Tibial nerve (tissue), 4 donors: ENCODE measurements around the gene TP73. TPM values are rescaled to one million over a fixed set of nuclear protein-coding genes. Genes with fewer than 3 reads are reported as not detected.
"Not testable (repeated sequence)": the region's sequence is repeated elsewhere in the genome, so short reads cannot be mapped to it uniquely, and the experiment has no call there.

Source experiments
- DNase-seq, 2 donors: peaks; one replicate each; pipeline ENCODE4 v3.0.0-alpha.2; 2019; ENCODE audit warnings: low spot score in 2 of 2
- H3K27ac ChIP-seq, 4 donors: fragments of 200-600 bp; sonication (generic) in 3 of 4; one replicate each; pipeline ENCODE4 v1.5.1; 2017 to 2019; ENCODE audit warnings: mild to moderate bottlenecking in 1 of 4
- H3K27me3 ChIP-seq, 2 donors: fragments of 200-600 bp; sonication (generic) in 1 of 2; one replicate each; pipeline versions ENCODE4 v1.5.1 to v1.6.0; 2017 to 2019
- H3K36me3 ChIP-seq, 3 donors: fragments of 200-600 bp; sonication (generic); one replicate each; pipeline ENCODE4 v1.5.1; 2018 to 2019
- H3K4me1 ChIP-seq, 4 donors: fragments of 200-600 bp; sonication (generic) in 3 of 4; one replicate each; pipeline ENCODE4 v1.5.1; 2017 to 2019
- H3K4me3 ChIP-seq, 4 donors: fragments of 200-600 bp; sonication (generic) in 3 of 4; one replicate each; pipeline ENCODE4 v1.5.1; 2017 to 2019; ENCODE audit warnings: mild to moderate bottlenecking in 1 of 4, moderate library complexity in 1 of 4
- H3K9me3 ChIP-seq, 4 donors: fragments of 200-600 bp; sonication (generic) in 3 of 4; one replicate each; pipeline ENCODE4 v1.5.1; 2017 to 2019
- CTCF ChIP-seq, 5 experiments: fragments of 200-600 bp in 3 of 5; fragments of 450-650 bp in 2 of 5; sonication (generic) in 3 of 5; IDR thresholded peaks; one replicate each; pipeline ENCODE4 v1.5.1; 2016 to 2019; ENCODE audit warnings: antibody characterized with exemption in 5 of 5, mild to moderate bottlenecking in 3 of 5, moderate library complexity in 2 of 5
- EP300 ChIP-seq, 2 donors: sonication (generic); formaldehyde crosslinking; IDR thresholded peaks; one replicate each; pipeline ENCODE4 v1.6.1; 2017; ENCODE audit warnings: antibody characterized with exemption in 2 of 2, mild to moderate bottlenecking in 1 of 2
- POLR2A ChIP-seq, 2 donors: fragments of 450-650 bp; IDR thresholded peaks; one replicate each; pipeline ENCODE4 v1.6.1; 2017; ENCODE audit warnings: antibody characterized with exemption in 2 of 2, mild to moderate bottlenecking in 2 of 2, moderate library complexity in 2 of 2
- WGBS, 2 donors: methylation state at CpG; one replicate each; pipeline ENCODE4 v1.1.5; 2018; 5-methylcytosine and 5-hydroxymethylcytosine counted together
- total RNA-seq, 4 donors: library from RNA; depleted of rRNA; stranded (reverse); fragments of >200 nt; gene quantifications; one replicate each; pipeline ENCODE4 v1.1.0, GENCODE V29; 2016

TP73 gene
- total RNA-seq, 4 donors from 2014 or later = 0.30 TPM; not detected in 3

- 8 to 12% methylated on average over 17 to 35 of the region's 35 CpGs for WGBS, 2 donors
- no peak for DNase-seq
Observed at GRCh38 chr1:3746389-3746829, 94.1 kb downstream of the TP73 start.

GRCh38 chr1:3746830-3747521 lies 94.7 kb downstream of the TP73 start:
- TF ChIP-seq EP300 (IDR thresholded peaks at IDR 0.05) (peak; percentile 19 to 39), POLR2A (IDR thresholded peaks at IDR 0.05) (peak in 1 of 2 donors; percentile 44), CTCF (IDR thresholded peaks at IDR 0.05) (no peak)
- peak; percentile 67 to 79 for DNase-seq
- Histone ChIP-seq H3K27me3 (peaks cover 0 to 3% of the 10 kb centered on the region in 2 donors), H3K4me3 (peak overlapping the region; percentile 70 to 95 (median 82)), H3K27ac (peak overlapping the region; percentile 59 to 88 (median 64)), H3K9me3 (no peaks in the 10 kb centered on the region), H3K36me3 (peaks cover 0 to 33% (median 2%) of the 10 kb centered on the region in 3 donors), H3K4me1 (peaks cover 0 to 35% (median 15%) of the 10 kb centered on the region in 4 donors)
- WGBS, 2 donors = 1% methylated on average over 25 to 47 of the region's 73 CpGs

More at GRCh38 chr1:3746389-3746829, 94.1 kb downstream of the TP73 start:
- peaks cover 0 to 35% (median 15%) of the 10 kb centered on the region in 4 donors for H3K4me1 ChIP-seq
- H3K27me3 ChIP-seq = peaks cover 0 to 3% of the 10 kb centered on the region in 2 donors
- no peak for TF ChIP-seq CTCF (IDR thresholded peaks at IDR 0.05)
- no peak for TF ChIP-seq EP300 (IDR thresholded peaks at IDR 0.05)
- no peak for TF ChIP-seq POLR2A (IDR thresholded peaks at IDR 0.05)
- peak overlapping the region in 3 of 4 donors; percentile 59 to 88 (median 61) for H3K27ac ChIP-seq
- no peaks in the 10 kb centered on the region for H3K9me3 ChIP-seq
- H3K36me3 ChIP-seq = peaks cover 0 to 39% (median 2%) of the 10 kb centered on the region in 3 donors
- H3K4me3 ChIP-seq = peak overlapping the region; percentile 70 to 95 (median 82)

GRCh38 chr1:3747522-3747848 lies 95.2 kb downstream of the TP73 start:
- TF ChIP-seq EP300 (IDR thresholded peaks at IDR 0.05) = no peak
- no peak for TF ChIP-seq POLR2A (IDR thresholded peaks at IDR 0.05)
- no peak for TF ChIP-seq CTCF (IDR thresholded peaks at IDR 0.05)
- DNase-seq = no peak
- Histone ChIP-seq H3K27ac (peak overlapping the region in 3 of 4 donors; percentile 61 to 88 (median 68)), H3K27me3 (peaks cover 0 to 3% of the 10 kb centered on the region in 2 donors), H3K4me3 (peak overlapping the region; percentile 70 to 95 (median 82)), H3K36me3 (peaks cover 0 to 28% (median 2%) of the 10 kb centered on the region in 3 donors), H3K4me1 (peaks cover 0 to 35% (median 15%) of the 10 kb centered on the region in 4 donors), H3K9me3 (no peaks in the 10 kb centered on the region)
- 43 to 46% methylated on average over 6 of the region's 6 CpGs for WGBS, 2 donors

DNA sequence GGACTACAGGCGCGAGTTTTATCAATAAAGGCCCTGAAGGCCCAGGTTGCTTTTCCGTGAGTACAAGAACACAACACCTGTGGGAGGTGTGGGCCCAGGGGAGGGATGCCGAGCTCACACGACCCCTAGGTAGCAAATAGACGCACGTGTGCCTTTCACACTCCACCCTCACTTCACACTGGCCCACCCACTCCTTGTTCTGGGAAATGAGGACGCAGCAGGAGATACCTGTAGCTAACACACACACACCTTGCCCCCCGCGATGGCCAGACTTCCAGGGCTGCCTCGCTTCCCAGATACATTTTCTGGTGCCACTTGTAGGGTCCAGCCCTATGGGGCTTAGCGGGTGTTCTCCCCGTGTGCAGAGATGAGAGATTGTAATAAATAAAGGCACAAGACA lies 95.6 kb downstream of the TP73 start:
- H3K36me3 ChIP-seq = peaks cover 0 to 24% (median under 1%) of the 10 kb centered on the region in 3 donors
- H3K27me3 ChIP-seq = peaks cover 0 to 5% of the 10 kb centered on the region in 2 donors
- H3K9me3 ChIP-seq = no peaks in the 10 kb centered on the region
- WGBS, 2 donors = 81 to 83% methylated on average over 13 of the region's 13 CpGs
- no peak for DNase-seq
- TF ChIP-seq CTCF (IDR thresholded peaks at IDR 0.05) (no peak), EP300 (IDR thresholded peaks at IDR 0.05) (no peak), POLR2A (IDR thresholded peaks at IDR 0.05) (no peak)
- H3K4me3 ChIP-seq = peak overlapping the region in 2 of 4 donors; percentile 72 to 95
- peak overlapping the region in 1 of 4 donors; percentile 88 for H3K27ac ChIP-seq
- peaks cover 0 to 35% (median 15%) of the 10 kb centered on the region in 4 donors for H3K4me1 ChIP-seq

GRCh38 chr1:3748316-3748900 lies 96.1 kb downstream of the TP73 start:
- not testable (repeated sequence) for H3K4me3 ChIP-seq, DNase-seq, H3K27me3 ChIP-seq, H3K27ac ChIP-seq, H3K9me3 ChIP-seq
- 80% methylated on average over 15 of the region's 15 CpGs for WGBS, 2 donors
- peaks cover 0 to 19% (median 0%) of the 10 kb centered on the region in 3 donors for H3K36me3 ChIP-seq
- peaks cover 0 to 35% (median 15%) of the 10 kb centered on the region in 4 donors for H3K4me1 ChIP-seq
